GM23338 (cell line): ENCODE measurements around the gene KBTBD8. TPM values are rescaled to one million over a fixed set of nuclear protein-coding genes. Genes with fewer than 3 reads are reported as not detected.

Experiments
- ATAC-seq: fragments of 200-7000 bp; cut with Tn5 transposase; 3 replicates; pipeline ENCODE4 v1.9.1; 2020
- DNase-seq: peaks from one replicate; pipeline ENCODE4 v3.0.0-alpha.2; 2015; ENCODE audit warnings: low spot score
- H2AFZ ChIP-seq: fragments of 200-600 bp; sonication (generic); 2 replicates; pipeline ENCODE4 v1.8.0; 2016; ENCODE audit warnings: antibody characterized with exemption, mild to moderate bottlenecking, moderate library complexity
- H3F3A ChIP-seq: fragments of 200-600 bp; sonication (generic); replicated peaks from 2 replicates; pipeline ENCODE4 v1.8.0; 2017; ENCODE audit warnings: antibody characterized with exemption, mixed run types, low read depth
- H3K27ac ChIP-seq: fragments of 200-600 bp; sonication (generic); 2 replicates; pipeline ENCODE4 v1.6.1; 2016; ENCODE audit warnings: low read depth
- H3K27me3 ChIP-seq: fragments of 200-600 bp; sonication (generic); 2 replicates; pipeline ENCODE4 v1.8.0; 2016; ENCODE audit warnings: mild to moderate bottlenecking, mixed run types, moderate library complexity; ENCODE audit not compliant: insufficient read depth
- H3K36me3 ChIP-seq: fragments of 200-600 bp; sonication (generic); 2 replicates; pipeline ENCODE4 v1.8.0; 2016; ENCODE audit warnings: mild to moderate bottlenecking; ENCODE audit not compliant: insufficient read depth
- H3K4me1 ChIP-seq: fragments of 200-600 bp; sonication (generic); 2 replicates; pipeline ENCODE4 v1.8.0; 2016; ENCODE audit warnings: mild to moderate bottlenecking, moderate library complexity; ENCODE audit not compliant: insufficient read depth
- H3K4me2 ChIP-seq: fragments of 200-600 bp; sonication (generic); 2 replicates; pipeline ENCODE4 v1.7.1; 2017; ENCODE audit warnings: mixed run types
- H3K4me3 ChIP-seq: fragments of 200-600 bp; sonication (generic); 2 replicates; pipeline ENCODE4 v1.6.1; 2016; ENCODE audit warnings: mixed run types
- H3K79me2 ChIP-seq: fragments of 200-600 bp; sonication (generic); replicated peaks from 2 replicates; pipeline ENCODE4 v1.8.0; 2017; ENCODE audit warnings: mild to moderate bottlenecking; ENCODE audit not compliant: insufficient read depth
- H3K9me2 ChIP-seq: fragments of 200-600 bp; sonication (generic); 2 replicates; pipeline ENCODE4 v1.8.0; 2017; ENCODE audit not compliant: insufficient read depth
- H4K20me1 ChIP-seq: fragments of 200-600 bp; sonication (generic); replicated peaks from 2 replicates; pipeline ENCODE4 v1.8.0; 2017; ENCODE audit warnings: mild to moderate bottlenecking; ENCODE audit not compliant: insufficient read depth
- H3K27ac Mint-ChIP-seq: 2 replicates; pipeline ENCODE4 v1.8.0; 2020; ENCODE audit warnings: inconsistent platforms, mild to moderate bottlenecking, moderate library complexity, mixed read lengths
- H3K27me3 Mint-ChIP-seq: 3 replicates; pipeline ENCODE4 v1.8.0; 2022; ENCODE audit warnings: low read depth, mild to moderate bottlenecking, moderate library complexity, mixed read lengths, inconsistent platforms; ENCODE audit not compliant: insufficient read depth, poor library complexity
- H3K36me3 Mint-ChIP-seq: 3 replicates; pipeline ENCODE4 v1.8.0; 2021; ENCODE audit warnings: low read depth, mild to moderate bottlenecking, inconsistent platforms, moderate library complexity, mixed read lengths
- H3K4me1 Mint-ChIP-seq: 3 replicates; pipeline ENCODE4 v1.8.0; 2020; ENCODE audit warnings: mild to moderate bottlenecking, inconsistent platforms, mixed read lengths
- H3K4me3 Mint-ChIP-seq: 3 replicates; pipeline ENCODE4 v1.8.0; 2021; ENCODE audit warnings: moderate library complexity, mild to moderate bottlenecking, inconsistent platforms, mixed read lengths
- H3K9me3 Mint-ChIP-seq: 3 replicates; pipeline ENCODE4 v1.8.0; 2020; ENCODE audit warnings: moderate library complexity, mild to moderate bottlenecking, inconsistent platforms, mixed read lengths
- CTCF ChIP-seq, 2 experiments: fragments of 200-600 bp in 1 of 2; sonication (generic) in 1 of 2; conservative IDR thresholded peaks; 2 replicates each; pipeline versions ENCODE4 v1.5.1 to v1.6.1; 2016 to 2017; ENCODE audit warnings: antibody characterized with exemption in 2 of 2, low read depth in 2 of 2, mild to moderate bottlenecking in 2 of 2, moderate library complexity in 1 of 2
- ETS1 ChIP-seq: IDR thresholded peaks from 2 replicates; pipeline ENCODE4 v1.6.1; 2016; ENCODE audit warnings: antibody characterized with exemption
- EZH2 ChIP-seq: fragments of 200-600 bp; sonication (generic); IDR thresholded peaks from one replicate; pipeline ENCODE4 v1.8.0; 2017; ENCODE audit warnings: antibody characterized with exemption, mild to moderate bottlenecking, low read depth; ENCODE audit not compliant: unreplicated experiment
- EZH2phosphoT487 ChIP-seq: fragments of 200-600 bp; sonication (generic); IDR thresholded peaks from one replicate; pipeline ENCODE4 v1.8.1; 2018; ENCODE audit warnings: antibody characterized with exemption; ENCODE audit not compliant: unreplicated experiment
- JUNB ChIP-seq: IDR thresholded peaks from one replicate; pipeline ENCODE4 v1.6.1; 2016; ENCODE audit warnings: antibody characterized with exemption; ENCODE audit not compliant: unreplicated experiment
- NANOG ChIP-seq: IDR thresholded peaks from 2 replicates; pipeline ENCODE4 v1.6.1; 2016; ENCODE audit warnings: antibody characterized with exemption, borderline replicate concordance
- POLR2AphosphoS5 ChIP-seq: IDR thresholded peaks from 2 replicates; pipeline ENCODE4 v1.6.1; 2016; ENCODE audit warnings: antibody characterized with exemption, low read depth
- REST ChIP-seq: IDR thresholded peaks from one replicate; pipeline ENCODE4 v1.6.1; 2018; ENCODE audit warnings: antibody characterized with exemption; ENCODE audit not compliant: unreplicated experiment
- STAT1 ChIP-seq: IDR thresholded peaks from one replicate; pipeline ENCODE4 v1.6.1; 2016; ENCODE audit warnings: antibody characterized with exemption; ENCODE audit not compliant: unreplicated experiment
- ZNF114 ChIP-seq: fragments of 250-450 bp; sonication (Bioruptor Pico); IDR thresholded peaks from 2 replicates; pipeline ENCODE4 v1.5.0; 2020; ENCODE audit warnings: mild to moderate bottlenecking, moderate library complexity
- ZNF331 ChIP-seq: fragments of 250-450 bp; sonication (Bioruptor Pico); IDR thresholded peaks from 2 replicates; pipeline ENCODE4 v1.5.0; 2020; ENCODE audit warnings: low read depth, mild to moderate bottlenecking, moderate library complexity
- polyA plus RNA-seq: library from polyadenylated mRNA; unstranded; fragments of >200 nt; fragmentation: Nextera tagmentation; extraction: Ambion mirVana; gene quantifications from 2 replicates; pipeline ENCODE4 v1.2.1, GENCODE V29; 2016
- total RNA-seq: library from RNA; depleted of rRNA; stranded (reverse); fragments of >200 nt; shearing (Covaris generic); gene quantifications from 2 replicates; pipeline ENCODE4 v1.2.3, GENCODE V29; 2014

The KBTBD8 gene
- total and polyA plus RNA-seq, 2 experiments from 2014 or later, result 3.5 to 19.9 TPM

GRCh38 chr3:66956742-66957141, 41.4 kb upstream of the KBTBD8 start (continued):
- TF ChIP-seq JUNB (no peak), EZH2phosphoT487 (no peak), CTCF (conservative IDR thresholded peaks at IDR 0.05; ENCODE audit: low read depth in 2 of 2) (no peak), POLR2AphosphoS5 (no peak), ZNF331 (no peak), STAT1 (no peak), ETS1 (no peak), EZH2 (no peak)

GRCh38 chr3:66957367-66957766, 40.7 kb upstream of the KBTBD8 start:
- Mint-ChIP-seq H3K9me3 (no peaks in the 10 kb centered on the region), H3K4me1 (peaks cover 9% of the 10 kb centered on the region), H3K36me3 (no peaks in the 10 kb centered on the region), H3K4me3 (no peak overlapping the region), H3K27ac (no peak overlapping the region), H3K27me3 (peaks cover 3% of the 10 kb centered on the region)
- no peak overlapping the region for H2AFZ ChIP-seq
- no peak overlapping the region for H3K27ac ChIP-seq
- H3K4me3 ChIP-seq, result no peak overlapping the region
- DNase-seq (no peak), ATAC-seq (no peak)
- H3K9me2 ChIP-seq, result no peaks in the 10 kb centered on the region; the same call in 1 of the 2 replicates
- H3K4me1 ChIP-seq, result no peaks in the 10 kb centered on the region
- H3K36me3 ChIP-seq, result no peaks in the 10 kb centered on the region
- no peaks in the 10 kb centered on the region for H3F3A ChIP-seq
- no peak overlapping the region for H3K4me2 ChIP-seq
- no peaks in the 10 kb centered on the region for H3K27me3 ChIP-seq
- H3K79me2 ChIP-seq, result no peaks in the 10 kb centered on the region
- H4K20me1 ChIP-seq, result no peaks in the 10 kb centered on the region
- TF ChIP-seq STAT1 (no peak), JUNB (no peak), POLR2AphosphoS5 (no peak), NANOG (no peak)

- Mint-ChIP-seq H3K27me3 (peaks cover 3% of the 10 kb centered on the region), H3K4me3 (no peak overlapping the region), H3K9me3 (no peaks in the 10 kb centered on the region), H3K27ac (no peak overlapping the region), H3K4me1 (peaks cover 15% of the 10 kb centered on the region), H3K36me3 (no peaks in the 10 kb centered on the region)
- Histone ChIP-seq H3K79me2 (no peaks in the 10 kb centered on the region), H4K20me1 (no peaks in the 10 kb centered on the region), H3K36me3 (no peaks in the 10 kb centered on the region), H3K4me2 (no peak overlapping the region), H3K27me3 (no peaks in the 10 kb centered on the region), H3K4me3 (no peak overlapping the region), H3K9me2 (no peaks in the 10 kb centered on the region; the same call in 1 of the 2 replicates), H3F3A (no peaks in the 10 kb centered on the region), H2AFZ (no peak overlapping the region), H3K27ac (no peak overlapping the region), H3K4me1 (no peaks in the 10 kb centered on the region)
- DNase-seq (no peak), ATAC-seq (no peak)
- TF ChIP-seq ZNF114 (CRISPR knock-in tag), result no peak
- TF ChIP-seq EZH2phosphoT487, result no peak
- TF ChIP-seq ETS1, result no peak
- TF ChIP-seq EZH2, result no peak
- TF ChIP-seq REST, result no peak
- no peak for TF ChIP-seq JUNB
Observed at GRCh38 chr3:66958067-66958466, 40.0 kb upstream of the KBTBD8 start.
